ENCODE measurements around the gene ELAPOR1.

The ELAPOR1 gene

GRCh38 chr1:109158433-109158832, 44.5 kb downstream of the ELAPOR1 start:
- no peaks in the 10 kb centered on the region for H3K9me3 ChIP-seq (ENCODE audit: control insufficient read depth, low read length)
- peaks cover 7% of the 10 kb centered on the region for H3K4me1 ChIP-seq (ENCODE audit: control insufficient read depth, insufficient read depth, low read length, poor library complexity, severe bottlenecking)
- WGBS, 2 experiments (ENCODE audit: insufficient coverage in 2 of 2), result 100% methylated on average over 4 of the region's 7 CpGs; no CpG with 5 or more reads in 1 of the 2 experiments
- H3K36me3 ChIP-seq (ENCODE audit: control insufficient read depth, insufficient read depth, low read length), result no peaks in the 10 kb centered on the region
- H3K27ac ChIP-seq (ENCODE audit: low read depth, low read length, severe bottlenecking), result no peak overlapping the region
- no peak overlapping the region for H3K4me3 ChIP-seq (ENCODE audit: extremely low read depth, insufficient read depth, low read length, poor library complexity, severe bottlenecking)

GRCh38 chr1:109159326-109159725, 45.4 kb downstream of the ELAPOR1 start:
- H3K4me1 ChIP-seq (ENCODE audit: control insufficient read depth, insufficient read depth, low read length, poor library complexity, severe bottlenecking), result peaks cover 7% of the 10 kb centered on the region
- H3K36me3 ChIP-seq (ENCODE audit: control insufficient read depth, insufficient read depth, low read length), result no peaks in the 10 kb centered on the region
- H3K27ac ChIP-seq (ENCODE audit: low read depth, low read length, severe bottlenecking), result no peak overlapping the region
- WGBS, 2 experiments (ENCODE audit: insufficient coverage in 2 of 2), result 100% methylated on average over 2 to 3 of the region's 3 CpGs
- H3K9me3 ChIP-seq (ENCODE audit: control insufficient read depth, low read length), result no peaks in the 10 kb centered on the region
- no peak overlapping the region for H3K4me3 ChIP-seq (ENCODE audit: extremely low read depth, insufficient read depth, low read length, poor library complexity, severe bottlenecking)

- H3K4me3 ChIP-seq (ENCODE audit: extremely low read depth, insufficient read depth, low read length, poor library complexity, severe bottlenecking), result no peak overlapping the region
- 93 to 100% methylated on average over 2 to 3 of the region's 7 CpGs for WGBS, 2 experiments (ENCODE audit: insufficient coverage in 2 of 2)
- no peak overlapping the region for H3K27ac ChIP-seq (ENCODE audit: low read depth, low read length, severe bottlenecking)
- peaks cover 7% of the 10 kb centered on the region for H3K4me1 ChIP-seq (ENCODE audit: control insufficient read depth, insufficient read depth, low read length, poor library complexity, severe bottlenecking)
- no peaks in the 10 kb centered on the region for H3K36me3 ChIP-seq (ENCODE audit: control insufficient read depth, insufficient read depth, low read length)
- no peaks in the 10 kb centered on the region for H3K9me3 ChIP-seq (ENCODE audit: control insufficient read depth, low read length)
Observed at GRCh38 chr1:109160071-109160840, 46.3 kb downstream of the ELAPOR1 start.

- no peaks in the 10 kb centered on the region for H3K36me3 ChIP-seq (ENCODE audit: control insufficient read depth, insufficient read depth, low read length)
- H3K27ac ChIP-seq (ENCODE audit: low read depth, low read length, severe bottlenecking), result no peak overlapping the region
- no peak overlapping the region for H3K4me3 ChIP-seq (ENCODE audit: extremely low read depth, insufficient read depth, low read length, poor library complexity, severe bottlenecking)
- H3K9me3 ChIP-seq (ENCODE audit: control insufficient read depth, low read length), result no peaks in the 10 kb centered on the region
- 91 to 93% methylated on average over 10 of the region's 12 CpGs for WGBS, 2 experiments (ENCODE audit: insufficient coverage in 2 of 2)
- H3K4me1 ChIP-seq (ENCODE audit: control insufficient read depth, insufficient read depth, low read length, poor library complexity, severe bottlenecking), result peaks cover 7% of the 10 kb centered on the region
Observed at GRCh38 chr1:109161858-109162606, 48.1 kb downstream of the ELAPOR1 start.

GRCh38 chr1:109162626-109163025, 48.7 kb downstream of the ELAPOR1 start:
- H3K9me3 ChIP-seq (ENCODE audit: control insufficient read depth, low read length), result no peaks in the 10 kb centered on the region
- H3K27ac ChIP-seq (ENCODE audit: low read depth, low read length, severe bottlenecking), result no peak overlapping the region
- no peaks in the 10 kb centered on the region for H3K36me3 ChIP-seq (ENCODE audit: control insufficient read depth, insufficient read depth, low read length)
- peaks cover 7% of the 10 kb centered on the region for H3K4me1 ChIP-seq (ENCODE audit: control insufficient read depth, insufficient read depth, low read length, poor library complexity, severe bottlenecking)
- no peak overlapping the region for H3K4me3 ChIP-seq (ENCODE audit: extremely low read depth, insufficient read depth, low read length, poor library complexity, severe bottlenecking)

- Histone ChIP-seq H3K27ac (ENCODE audit: low read depth, low read length, severe bottlenecking) (no peak overlapping the region), H3K4me1 (ENCODE audit: control insufficient read depth, insufficient read depth, low read length, poor library complexity, severe bottlenecking) (peaks cover 7% of the 10 kb centered on the region), H3K9me3 (ENCODE audit: control insufficient read depth, low read length) (no peaks in the 10 kb centered on the region), H3K36me3 (ENCODE audit: control insufficient read depth, insufficient read depth, low read length) (no peaks in the 10 kb centered on the region), H3K4me3 (ENCODE audit: extremely low read depth, insufficient read depth, low read length, poor library complexity, severe bottlenecking) (no peak overlapping the region)
Observed at GRCh38 chr1:109163551-109163950, 49.6 kb downstream of the ELAPOR1 start.
